SK-N-SH (cell line): Measurements from ENCODE around the gene AHCY. TPM values are rescaled to one million over a fixed set of nuclear protein-coding genes. Genes with fewer than 3 reads are reported as not detected.

Experiments used
- CTCF ChIA-PET: fragments of 300-600, 350-600 bp; formaldehyde crosslinking; extraction: SDS; loops from one replicate; lab custom pipeline; 2021; lab: Yijun Ruan, JAX
- POLR2A ChIA-PET: fragments of 350-600 bp; sonication (Branson Sonifier 250); formaldehyde crosslinking; extraction: SDS; loops from one replicate; lab custom pipeline; 2020; ENCODE audit warnings: antibody characterized with exemption, inconsistent platforms; lab: Yijun Ruan, JAX
- DNase-seq: peaks from one replicate; pipeline ENCODE4 v3.0.0; 2012
- H2AFZ ChIP-seq: fragments of 200-600 bp; sonication (generic); 2 replicates; pipeline ENCODE4 v1.8.1; 2016; ENCODE audit warnings: antibody characterized with exemption, mild to moderate bottlenecking, low read depth
- H3F3A ChIP-seq: fragments of 200-600 bp; sonication (generic); replicated peaks from 2 replicates; pipeline ENCODE3; 2016; ENCODE audit warnings: antibody characterized with exemption, mild to moderate bottlenecking; ENCODE audit not compliant: insufficient read depth
- H3K27ac ChIP-seq, 2 experiments: fragments of 200-500 bp in 1 of 2; fragments of 200-600 bp in 1 of 2; sonication (Bioruptor generic) in 1 of 2; sonication (generic), shearing (Covaris generic) in 1 of 2; 2 replicates each; pipeline versions ENCODE4 v1.5.1 to v1.6.1; 2014 to 2016; ENCODE audit warnings: low read depth in 2 of 2, inconsistent platforms in 1 of 2, low read length in 1 of 2, mild to moderate bottlenecking in 1 of 2, mixed read lengths in 1 of 2
- H3K27me3 ChIP-seq: fragments of 200-600 bp; sonication (generic), shearing (Covaris generic); 2 replicates; pipeline ENCODE4 v1.6.1; 2016; ENCODE audit warnings: mixed run types; ENCODE audit not compliant: insufficient read depth
- H3K36me3 ChIP-seq, 2 experiments: fragments of 200-500 bp in 1 of 2; fragments of 200-600 bp in 1 of 2; sonication (Bioruptor generic) in 1 of 2; sonication (generic) in 1 of 2; replicated peaks in 1 of 2; 2 replicates each; pipeline versions ENCODE3 to v1.5.1; 2014 to 2016; ENCODE audit warnings: low read length in 1 of 2, mild to moderate bottlenecking in 1 of 2; ENCODE audit not compliant: insufficient read depth in 2 of 2, control insufficient read depth in 1 of 2
- H3K4me1 ChIP-seq, 2 experiments: fragments of 200-500 bp in 1 of 2; fragments of 200-600 bp in 1 of 2; sonication (Bioruptor generic) in 1 of 2; sonication (generic), shearing (Covaris generic) in 1 of 2; 2 replicates each; pipeline versions ENCODE4 v1.5.1 to v1.6.1; 2014 to 2016; ENCODE audit warnings: low read depth in 1 of 2, low read length in 1 of 2, mixed run types in 1 of 2; ENCODE audit not compliant: insufficient read depth in 2 of 2, control insufficient read depth in 1 of 2
- H3K4me2 ChIP-seq: fragments of 200-600 bp; sonication (generic), shearing (Covaris generic); 2 replicates; pipeline ENCODE4 v1.6.1; 2017; ENCODE audit warnings: mixed run types
- H3K4me3 ChIP-seq, 2 experiments: fragments of 200-500 bp in 1 of 2; fragments of 200-600 bp in 1 of 2; sonication (Bioruptor generic) in 1 of 2; sonication (generic), shearing (Covaris generic) in 1 of 2; 2 replicates each; pipeline versions ENCODE4 v1.5.1 to v1.8.1; 2014 to 2016; ENCODE audit warnings: low read depth in 2 of 2, inconsistent platforms in 1 of 2, low read length in 1 of 2, mild to moderate bottlenecking in 1 of 2, mixed read lengths in 1 of 2, moderate library complexity in 1 of 2
- H3K79me2 ChIP-seq: fragments of 200-600 bp; sonication (generic); 2 replicates; pipeline ENCODE4 v1.8.1; 2017; ENCODE audit warnings: mild to moderate bottlenecking; ENCODE audit not compliant: insufficient read depth
- H3K9ac ChIP-seq: fragments of 200-600 bp; sonication (generic); 2 replicates; pipeline ENCODE4 v1.6.1; 2017; ENCODE audit warnings: mixed run types
- H3K9me2 ChIP-seq: fragments of 200-600 bp; sonication (generic); 2 replicates; pipeline ENCODE4 v1.6.1; 2017; ENCODE audit warnings: mixed run types
- H3K9me3 ChIP-seq: fragments of 200-600 bp; sonication (generic); 2 replicates; pipeline ENCODE4 v1.6.1; 2017; ENCODE audit warnings: mixed run types, mild to moderate bottlenecking, moderate library complexity
- H4K20me1 ChIP-seq: fragments of 200-600 bp; sonication (generic); 2 replicates; pipeline ENCODE4 v1.6.1; 2017; ENCODE audit warnings: mild to moderate bottlenecking, mixed run types; ENCODE audit not compliant: insufficient read depth
- EP300 ChIP-seq, 2 experiments: IDR thresholded peaks; 2 replicates each; pipeline versions ENCODE4 v1.4.0 to v1.6.1; 2012; ENCODE audit warnings: borderline replicate concordance in 1 of 2, low read depth in 1 of 2, low read length in 1 of 2
- FOSL2 ChIP-seq: IDR thresholded peaks from 2 replicates; pipeline ENCODE4 v1.4.0; 2012; ENCODE audit warnings: low read depth, mild to moderate bottlenecking, moderate library complexity, borderline replicate concordance
- GATA2 ChIP-seq: sonication (generic); formaldehyde crosslinking; IDR thresholded peaks from 2 replicates; pipeline ENCODE4 v1.5.0; 2020; ENCODE audit warnings: mild to moderate bottlenecking, missing genetic modification reagents
- JUND ChIP-seq: IDR thresholded peaks from 2 replicates; pipeline ENCODE4 v1.4.0; 2012
- MXI1 ChIP-seq: IDR thresholded peaks from 2 replicates; pipeline ENCODE4 v1.6.1; 2012; ENCODE audit warnings: mild to moderate bottlenecking, low read depth, low read length, improper control_type of control experiment
- NFIC ChIP-seq: IDR thresholded peaks from 2 replicates; pipeline ENCODE4 v1.4.0; 2012; ENCODE audit warnings: borderline replicate concordance
- RCOR1 ChIP-seq: fragments of 150-350 bp; IDR thresholded peaks from 2 replicates; pipeline ENCODE4 v1.6.1; 2017; ENCODE audit warnings: antibody characterized with exemption, low read length
- RXRA ChIP-seq: IDR thresholded peaks from 2 replicates; pipeline ENCODE4 v1.4.0; 2012; ENCODE audit warnings: low read depth, mild to moderate bottlenecking, borderline replicate concordance
- TAF1 ChIP-seq: IDR thresholded peaks from 2 replicates; pipeline ENCODE4 v1.6.1; 2012; ENCODE audit warnings: low read depth, mild to moderate bottlenecking, low read length, moderate library complexity, borderline replicate concordance
- TEAD4 ChIP-seq: IDR thresholded peaks from 2 replicates; pipeline ENCODE4 v1.4.0; 2012; ENCODE audit warnings: mild to moderate bottlenecking, borderline replicate concordance; ENCODE audit not compliant: insufficient read depth
- WGBS: methylation state at CpG from one replicate; pipeline ENCODE4 v1.1.6; 2017; ENCODE audit warnings: low lambda C conversion rate; 5-methylcytosine and 5-hydroxymethylcytosine counted together
- polyA plus RNA-seq, 3 experiments: library from polyadenylated mRNA; depleted of rRNA; stranded (reverse); fragments of >200 nt; gene quantifications; 2 replicates each; pipeline ENCODE4 v1.2.3, GENCODE V29; 2012
- TF ChIP-seq, protein P1 (sequence below): IDR thresholded peaks from 2 replicates; pipeline ENCODE4 v1.4.0; 2012; ENCODE audit warnings: low read depth
- TF ChIP-seq, protein P2 (sequence below): IDR thresholded peaks from 2 replicates; pipeline ENCODE4 v1.4.0; 2012; ENCODE audit warnings: low read depth, borderline replicate concordance
- TF ChIP-seq, protein P3 (sequence below): IDR thresholded peaks from 2 replicates; pipeline ENCODE4 v1.4.0; 2012; ENCODE audit warnings: low read depth, borderline replicate concordance
- TF ChIP-seq, protein P4 (sequence below): fragments of 150-350 bp; IDR thresholded peaks from 2 replicates; pipeline ENCODE4 v1.6.1; 2017; ENCODE audit warnings: antibody characterized with exemption, low read length, low read depth, borderline replicate concordance

Gene AHCY
- polyA plus RNA-seq, 1 of the 3 experiments (the other 2 are of a cell fraction), result 196 TPM

DNA sequence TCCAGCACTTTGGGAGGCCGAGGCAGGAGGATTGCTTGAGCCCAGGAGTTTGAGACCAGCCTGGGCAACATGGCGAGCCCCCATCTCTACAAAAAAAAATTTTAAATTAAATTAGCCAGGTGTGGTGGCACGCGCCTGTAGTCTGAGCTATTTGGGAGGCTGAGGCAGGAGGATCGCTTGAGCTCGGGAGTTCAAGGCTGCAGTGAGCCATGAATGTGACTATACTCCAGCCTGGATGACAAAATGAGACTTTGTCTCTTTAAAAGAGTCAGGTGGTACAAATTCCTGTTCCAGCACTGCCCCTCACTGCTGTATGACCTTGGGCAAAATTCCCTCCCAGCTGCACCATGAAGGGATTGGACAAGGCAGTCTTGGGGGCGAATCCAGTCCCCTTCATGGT, 28.5 kb downstream of the AHCY start:
- ChIA-PET CTCF (interaction anchor here (1.4 kb wide), 1 partner anchor 84 kb away, joined by 3 read pairs; no protein-coding TSS in a partner anchor), POLR2A (no interaction called here)
- WGBS, result 97% methylated on average over 7 of the region's 7 CpGs
- Histone ChIP-seq H3K27me3 (no peaks in the 10 kb centered on the region), H4K20me1 (no peaks in the 10 kb centered on the region), H3K4me1 (no peaks in the 10 kb centered on the region), H3K4me2 (no peak overlapping the region), H3K79me2 (no peaks in the 10 kb centered on the region), H3K9me2 (no peaks in the 10 kb centered on the region), H2AFZ (no peak overlapping the region), H3F3A (peaks cover 5% of the 10 kb centered on the region), H3K9ac (no peak overlapping the region), H3K27ac (no peak overlapping the region), H3K4me3 (no peak overlapping the region), H3K9me3 (no peaks in the 10 kb centered on the region), H3K36me3 (peaks cover 13 to 33% of the 10 kb centered on the region in 2 experiments)
- TF ChIP-seq, protein P1, sequence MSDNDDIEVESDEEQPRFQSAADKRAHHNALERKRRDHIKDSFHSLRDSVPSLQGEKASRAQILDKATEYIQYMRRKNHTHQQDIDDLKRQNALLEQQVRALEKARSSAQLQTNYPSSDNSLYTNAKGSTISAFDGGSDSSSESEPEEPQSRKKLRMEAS, result no peak
- TF ChIP-seq, protein P2, sequence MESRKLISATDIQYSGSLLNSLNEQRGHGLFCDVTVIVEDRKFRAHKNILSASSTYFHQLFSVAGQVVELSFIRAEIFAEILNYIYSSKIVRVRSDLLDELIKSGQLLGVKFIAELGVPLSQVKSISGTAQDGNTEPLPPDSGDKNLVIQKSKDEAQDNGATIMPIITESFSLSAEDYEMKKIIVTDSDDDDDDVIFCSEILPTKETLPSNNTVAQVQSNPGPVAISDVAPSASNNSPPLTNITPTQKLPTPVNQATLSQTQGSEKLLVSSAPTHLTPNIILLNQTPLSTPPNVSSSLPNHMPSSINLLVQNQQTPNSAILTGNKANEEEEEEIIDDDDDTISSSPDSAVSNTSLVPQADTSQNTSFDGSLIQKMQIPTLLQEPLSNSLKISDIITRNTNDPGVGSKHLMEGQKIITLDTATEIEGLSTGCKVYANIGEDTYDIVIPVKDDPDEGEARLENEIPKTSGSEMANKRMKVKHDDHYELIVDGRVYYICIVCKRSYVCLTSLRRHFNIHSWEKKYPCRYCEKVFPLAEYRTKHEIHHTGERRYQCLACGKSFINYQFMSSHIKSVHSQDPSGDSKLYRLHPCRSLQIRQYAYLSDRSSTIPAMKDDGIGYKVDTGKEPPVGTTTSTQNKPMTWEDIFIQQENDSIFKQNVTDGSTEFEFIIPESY, result no peak
- TF ChIP-seq TEAD4 (no peak), TAF1 (no peak), NFIC (no peak), RCOR1 (no peak), JUND (no peak), FOSL2 (no peak)
- TF ChIP-seq, protein P3, sequence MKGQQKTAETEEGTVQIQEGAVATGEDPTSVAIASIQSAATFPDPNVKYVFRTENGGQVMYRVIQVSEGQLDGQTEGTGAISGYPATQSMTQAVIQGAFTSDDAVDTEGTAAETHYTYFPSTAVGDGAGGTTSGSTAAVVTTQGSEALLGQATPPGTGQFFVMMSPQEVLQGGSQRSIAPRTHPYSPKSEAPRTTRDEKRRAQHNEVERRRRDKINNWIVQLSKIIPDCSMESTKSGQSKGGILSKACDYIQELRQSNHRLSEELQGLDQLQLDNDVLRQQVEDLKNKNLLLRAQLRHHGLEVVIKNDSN, result no peak
- TF ChIP-seq, protein P4, sequence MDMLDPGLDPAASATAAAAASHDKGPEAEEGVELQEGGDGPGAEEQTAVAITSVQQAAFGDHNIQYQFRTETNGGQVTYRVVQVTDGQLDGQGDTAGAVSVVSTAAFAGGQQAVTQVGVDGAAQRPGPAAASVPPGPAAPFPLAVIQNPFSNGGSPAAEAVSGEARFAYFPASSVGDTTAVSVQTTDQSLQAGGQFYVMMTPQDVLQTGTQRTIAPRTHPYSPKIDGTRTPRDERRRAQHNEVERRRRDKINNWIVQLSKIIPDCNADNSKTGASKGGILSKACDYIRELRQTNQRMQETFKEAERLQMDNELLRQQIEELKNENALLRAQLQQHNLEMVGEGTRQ, result no peak
- DNase-seq, result no peak

DNA sequence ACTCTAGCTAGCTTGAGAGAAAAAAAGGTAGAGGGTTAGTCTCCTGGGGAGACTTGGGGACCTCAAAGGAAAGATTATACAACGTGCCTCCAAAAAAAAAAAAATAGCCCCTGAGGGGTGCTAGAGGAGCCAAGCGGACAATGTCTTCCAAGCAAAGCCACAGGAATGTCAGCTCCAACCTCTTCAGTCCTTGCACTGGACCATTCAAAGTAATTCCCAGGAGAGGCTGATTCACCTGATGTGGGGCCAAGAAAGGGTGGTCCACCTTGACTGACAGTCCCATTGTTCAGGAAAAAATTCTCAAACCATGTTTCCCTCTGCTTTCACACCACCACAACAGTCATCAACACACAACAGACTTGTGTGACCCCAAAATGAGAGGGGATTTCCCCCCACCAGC, 31.2 kb downstream of the AHCY start:
- no peaks in the 10 kb centered on the region for H3K79me2 ChIP-seq
- no peaks in the 10 kb centered on the region for H3K4me1 ChIP-seq
- no peak overlapping the region for H3K27ac ChIP-seq
- no peaks in the 10 kb centered on the region for H3K9me3 ChIP-seq
- ChIA-PET POLR2A (no interaction called here), CTCF (interaction anchor here (1.9 kb wide), 1 partner anchor 41 kb away, joined by 6 read pairs; no protein-coding TSS in a partner anchor)
- no peaks in the 10 kb centered on the region for H3K27me3 ChIP-seq
- H3F3A ChIP-seq, result peaks cover 6% of the 10 kb centered on the region
- 79% methylated on average over 2 of the region's 2 CpGs for WGBS
- DNase-seq, result no peak
- peaks cover 9 to 20% of the 10 kb centered on the region in 2 experiments for H3K36me3 ChIP-seq
- H3K9ac ChIP-seq, result no peak overlapping the region
- no peak overlapping the region for H3K4me3 ChIP-seq
- TF ChIP-seq TAF1 (no peak), EP300 (IDR thresholded peaks at IDR 0.05; ENCODE audit: borderline replicate concordance in 1 of 2, low read depth in 1 of 2, low read length in 1 of 2) (no peak), MXI1 (no peak), GATA2 (no peak), RXRA (no peak)
- H2AFZ ChIP-seq, result no peak overlapping the region
- no peak overlapping the region for H3K4me2 ChIP-seq
- H3K9me2 ChIP-seq, result no peaks in the 10 kb centered on the region
- no peaks in the 10 kb centered on the region for H4K20me1 ChIP-seq
